ENCODE data around the gene ERC1.

DNA sequence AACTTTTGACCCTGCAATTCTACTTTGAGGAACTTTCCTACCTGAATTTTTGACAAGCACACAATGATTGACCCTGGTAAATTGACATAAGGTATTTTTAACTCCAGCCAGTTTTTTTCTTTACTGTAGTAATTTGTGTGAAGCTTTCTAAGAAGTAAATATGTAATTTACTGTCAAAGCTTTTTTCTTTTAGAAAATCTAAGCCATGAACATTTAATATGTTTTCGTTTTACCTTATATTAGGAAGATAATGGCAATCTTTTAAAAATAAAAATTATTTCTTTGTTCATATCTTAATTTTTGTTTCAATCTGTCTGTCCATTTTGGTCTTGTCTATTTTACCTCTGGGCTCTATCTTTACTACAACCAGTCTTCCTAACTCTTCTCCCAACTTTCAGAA, 323.5 kb downstream of the ERC1 start:
- TF ChIP-seq ZNF347 (CRISPR knock-in tag; IDR thresholded peaks at IDR 0.05; ENCODE audit: low read depth) (no peak), NFRKB (IDR thresholded peaks at IDR 0.05; ENCODE audit: low read depth) (no peak), ZNF561 (CRISPR knock-in tag; conservative IDR thresholded peaks at IDR 0.05) (no peak), BRD4 (IDR thresholded peaks at IDR 0.05) (no peak), RCOR1 (IDR thresholded peaks at IDR 0.05; ENCODE audit: borderline replicate concordance in 1 of 2, low read depth in 2 of 2, low read length in 2 of 2) (no peak), KAT7 (CRISPR knock-in tag; IDR thresholded peaks at IDR 0.05; ENCODE audit: borderline replicate concordance) (no peak), POLR2AphosphoS5 (IDR thresholded peaks at IDR 0.05; ENCODE audit: control insufficient read depth, insufficient read depth, low read depth, low read length) (no peak)
- TF ChIP-seq, protein P1, sequence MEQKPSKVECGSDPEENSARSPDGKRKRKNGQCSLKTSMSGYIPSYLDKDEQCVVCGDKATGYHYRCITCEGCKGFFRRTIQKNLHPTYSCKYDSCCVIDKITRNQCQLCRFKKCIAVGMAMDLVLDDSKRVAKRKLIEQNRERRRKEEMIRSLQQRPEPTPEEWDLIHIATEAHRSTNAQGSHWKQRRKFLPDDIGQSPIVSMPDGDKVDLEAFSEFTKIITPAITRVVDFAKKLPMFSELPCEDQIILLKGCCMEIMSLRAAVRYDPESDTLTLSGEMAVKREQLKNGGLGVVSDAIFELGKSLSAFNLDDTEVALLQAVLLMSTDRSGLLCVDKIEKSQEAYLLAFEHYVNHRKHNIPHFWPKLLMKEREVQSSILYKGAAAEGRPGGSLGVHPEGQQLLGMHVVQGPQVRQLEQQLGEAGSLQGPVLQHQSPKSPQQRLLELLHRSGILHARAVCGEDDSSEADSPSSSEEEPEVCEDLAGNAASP (IDR thresholded peaks at IDR 0.05) = no peak
- TF ChIP-seq, protein P2, sequence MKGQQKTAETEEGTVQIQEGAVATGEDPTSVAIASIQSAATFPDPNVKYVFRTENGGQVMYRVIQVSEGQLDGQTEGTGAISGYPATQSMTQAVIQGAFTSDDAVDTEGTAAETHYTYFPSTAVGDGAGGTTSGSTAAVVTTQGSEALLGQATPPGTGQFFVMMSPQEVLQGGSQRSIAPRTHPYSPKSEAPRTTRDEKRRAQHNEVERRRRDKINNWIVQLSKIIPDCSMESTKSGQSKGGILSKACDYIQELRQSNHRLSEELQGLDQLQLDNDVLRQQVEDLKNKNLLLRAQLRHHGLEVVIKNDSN (CRISPR knock-in tag; IDR thresholded peaks at IDR 0.05) = no peak
- TF ChIP-seq, protein P3, sequence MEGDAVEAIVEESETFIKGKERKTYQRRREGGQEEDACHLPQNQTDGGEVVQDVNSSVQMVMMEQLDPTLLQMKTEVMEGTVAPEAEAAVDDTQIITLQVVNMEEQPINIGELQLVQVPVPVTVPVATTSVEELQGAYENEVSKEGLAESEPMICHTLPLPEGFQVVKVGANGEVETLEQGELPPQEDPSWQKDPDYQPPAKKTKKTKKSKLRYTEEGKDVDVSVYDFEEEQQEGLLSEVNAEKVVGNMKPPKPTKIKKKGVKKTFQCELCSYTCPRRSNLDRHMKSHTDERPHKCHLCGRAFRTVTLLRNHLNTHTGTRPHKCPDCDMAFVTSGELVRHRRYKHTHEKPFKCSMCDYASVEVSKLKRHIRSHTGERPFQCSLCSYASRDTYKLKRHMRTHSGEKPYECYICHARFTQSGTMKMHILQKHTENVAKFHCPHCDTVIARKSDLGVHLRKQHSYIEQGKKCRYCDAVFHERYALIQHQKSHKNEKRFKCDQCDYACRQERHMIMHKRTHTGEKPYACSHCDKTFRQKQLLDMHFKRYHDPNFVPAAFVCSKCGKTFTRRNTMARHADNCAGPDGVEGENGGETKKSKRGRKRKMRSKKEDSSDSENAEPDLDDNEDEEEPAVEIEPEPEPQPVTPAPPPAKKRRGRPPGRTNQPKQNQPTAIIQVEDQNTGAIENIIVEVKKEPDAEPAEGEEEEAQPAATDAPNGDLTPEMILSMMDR (IDR thresholded peaks at IDR 0.05 in 2 of 3, conservative IDR thresholded peaks at IDR 0.05 in 1 of 3; ENCODE audit: insufficient read depth in 2 of 3, low read depth in 1 of 3, low read length in 3 of 3) = no peak
- TF ChIP-seq, protein P4, sequence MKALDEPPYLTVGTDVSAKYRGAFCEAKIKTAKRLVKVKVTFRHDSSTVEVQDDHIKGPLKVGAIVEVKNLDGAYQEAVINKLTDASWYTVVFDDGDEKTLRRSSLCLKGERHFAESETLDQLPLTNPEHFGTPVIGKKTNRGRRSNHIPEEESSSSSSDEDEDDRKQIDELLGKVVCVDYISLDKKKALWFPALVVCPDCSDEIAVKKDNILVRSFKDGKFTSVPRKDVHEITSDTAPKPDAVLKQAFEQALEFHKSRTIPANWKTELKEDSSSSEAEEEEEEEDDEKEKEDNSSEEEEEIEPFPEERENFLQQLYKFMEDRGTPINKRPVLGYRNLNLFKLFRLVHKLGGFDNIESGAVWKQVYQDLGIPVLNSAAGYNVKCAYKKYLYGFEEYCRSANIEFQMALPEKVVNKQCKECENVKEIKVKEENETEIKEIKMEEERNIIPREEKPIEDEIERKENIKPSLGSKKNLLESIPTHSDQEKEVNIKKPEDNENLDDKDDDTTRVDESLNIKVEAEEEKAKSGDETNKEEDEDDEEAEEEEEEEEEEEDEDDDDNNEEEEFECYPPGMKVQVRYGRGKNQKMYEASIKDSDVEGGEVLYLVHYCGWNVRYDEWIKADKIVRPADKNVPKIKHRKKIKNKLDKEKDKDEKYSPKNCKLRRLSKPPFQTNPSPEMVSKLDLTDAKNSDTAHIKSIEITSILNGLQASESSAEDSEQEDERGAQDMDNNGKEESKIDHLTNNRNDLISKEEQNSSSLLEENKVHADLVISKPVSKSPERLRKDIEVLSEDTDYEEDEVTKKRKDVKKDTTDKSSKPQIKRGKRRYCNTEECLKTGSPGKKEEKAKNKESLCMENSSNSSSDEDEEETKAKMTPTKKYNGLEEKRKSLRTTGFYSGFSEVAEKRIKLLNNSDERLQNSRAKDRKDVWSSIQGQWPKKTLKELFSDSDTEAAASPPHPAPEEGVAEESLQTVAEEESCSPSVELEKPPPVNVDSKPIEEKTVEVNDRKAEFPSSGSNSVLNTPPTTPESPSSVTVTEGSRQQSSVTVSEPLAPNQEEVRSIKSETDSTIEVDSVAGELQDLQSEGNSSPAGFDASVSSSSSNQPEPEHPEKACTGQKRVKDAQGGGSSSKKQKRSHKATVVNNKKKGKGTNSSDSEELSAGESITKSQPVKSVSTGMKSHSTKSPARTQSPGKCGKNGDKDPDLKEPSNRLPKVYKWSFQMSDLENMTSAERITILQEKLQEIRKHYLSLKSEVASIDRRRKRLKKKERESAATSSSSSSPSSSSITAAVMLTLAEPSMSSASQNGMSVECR (CRISPR knock-in tag; IDR thresholded peaks at IDR 0.05) = no peak

Measured in K562 (cell line).